Measurements from ENCODE around the gene GJD3. TPM values are rescaled to one million over a fixed set of nuclear protein-coding genes. Genes with fewer than 3 reads are reported as not detected.

The GJD3 gene
- total RNA-seq, 4 donors from 2014 or later = 0.83 to 3.8 TPM; not detected in 2

DNA sequence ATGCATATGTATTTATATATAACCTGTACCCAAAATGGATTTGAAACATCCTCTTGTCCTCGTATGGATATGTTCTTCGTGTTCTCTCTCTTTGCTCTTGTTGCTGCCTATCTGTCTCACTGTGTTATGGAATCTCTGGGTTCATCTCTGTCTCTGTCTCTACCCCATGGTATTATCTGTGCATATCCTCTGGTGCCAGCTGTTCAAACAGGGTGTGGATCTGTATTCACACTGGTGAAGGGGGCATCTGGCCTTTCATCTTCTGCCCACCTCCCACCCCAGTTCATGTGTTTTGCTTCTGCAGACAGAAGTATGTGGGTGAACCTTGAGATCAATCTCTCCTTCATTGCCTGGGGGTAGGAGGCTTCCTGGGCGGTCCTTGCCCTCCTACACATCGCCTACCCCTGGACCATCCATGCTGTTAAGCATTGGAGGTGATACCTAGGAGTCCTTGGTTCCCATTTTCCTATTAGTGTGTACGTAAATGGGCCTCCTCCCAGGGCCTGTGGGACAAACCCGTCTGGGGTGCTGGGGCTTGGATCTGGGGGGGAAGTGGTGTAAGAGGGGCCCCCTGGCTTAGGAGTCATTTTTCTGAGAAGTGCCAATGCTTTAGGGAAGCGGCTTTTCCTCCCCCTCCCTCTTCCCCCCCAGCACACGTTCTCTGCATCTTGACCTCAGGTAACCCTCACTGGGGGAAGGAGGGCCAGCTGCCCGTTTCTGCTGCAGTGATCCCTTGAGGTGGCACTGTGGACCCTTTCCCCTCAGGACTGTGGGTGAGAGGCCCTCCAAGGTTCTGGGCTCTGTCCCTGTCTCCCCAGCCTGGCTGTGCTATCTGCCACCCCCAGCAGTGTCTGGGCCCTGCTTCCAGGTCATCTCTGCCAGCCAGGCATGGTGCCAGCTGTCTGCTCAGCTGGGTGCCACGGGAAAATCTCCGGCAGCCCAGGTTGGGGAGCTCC lies 34.4 kb downstream of the GJD3 start:
- Histone ChIP-seq H3K27ac (peak overlapping the region; percentile 74 to 83), H3K4me3 (no peak overlapping the region), H3K27me3 (no peaks in the 10 kb centered on the region), H3K9me3 (no peaks in the 10 kb centered on the region), H3K36me3 (no peaks in the 10 kb centered on the region), H3K4me1 (peaks cover 39 to 68% of the 10 kb centered on the region in 2 donors)
- TF ChIP-seq POLR2A (IDR thresholded peaks at IDR 0.05) (no peak), CTCF (IDR thresholded peaks at IDR 0.05) (no peak)
- peak in 1 of 2 donors; percentile 43 for DNase-seq
- intact Hi-C loops (cut with DNase I; ENCODE audit: low total_unique reads) = no loop called here

DNA sequence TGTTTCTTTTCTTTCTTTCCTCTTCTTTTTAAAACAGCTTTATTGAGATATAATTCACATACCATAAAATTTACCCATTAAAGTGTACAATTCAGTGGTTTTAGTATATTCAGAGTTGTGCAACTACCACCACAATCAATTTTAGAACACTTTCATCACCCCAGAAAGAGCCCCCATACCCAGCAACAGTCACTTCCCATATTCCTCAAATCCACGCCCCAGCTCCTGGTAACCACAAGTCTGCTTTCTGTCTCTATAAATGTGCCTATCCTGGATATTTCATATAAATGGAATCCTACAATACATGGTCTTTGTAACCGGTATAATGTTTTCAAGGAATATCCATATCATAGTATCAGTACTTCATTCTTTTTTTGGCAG lies 36.2 kb downstream of the GJD3 start:
- Histone ChIP-seq H3K36me3 (no peaks in the 10 kb centered on the region), H3K4me3 (no peak overlapping the region), H3K4me1 (peaks cover 32 to 64% of the 10 kb centered on the region in 2 donors), H3K27ac (peak overlapping the region; percentile 83 to 95), H3K9me3 (no peaks in the 10 kb centered on the region), H3K27me3 (no peaks in the 10 kb centered on the region)
- intact Hi-C loops (cut with DNase I; ENCODE audit: low total_unique reads) = no loop called here
- no peak for TF ChIP-seq POLR2A (IDR thresholded peaks at IDR 0.05)
- TF ChIP-seq CTCF (IDR thresholded peaks at IDR 0.05) = no peak
- no peak for DNase-seq

DNA sequence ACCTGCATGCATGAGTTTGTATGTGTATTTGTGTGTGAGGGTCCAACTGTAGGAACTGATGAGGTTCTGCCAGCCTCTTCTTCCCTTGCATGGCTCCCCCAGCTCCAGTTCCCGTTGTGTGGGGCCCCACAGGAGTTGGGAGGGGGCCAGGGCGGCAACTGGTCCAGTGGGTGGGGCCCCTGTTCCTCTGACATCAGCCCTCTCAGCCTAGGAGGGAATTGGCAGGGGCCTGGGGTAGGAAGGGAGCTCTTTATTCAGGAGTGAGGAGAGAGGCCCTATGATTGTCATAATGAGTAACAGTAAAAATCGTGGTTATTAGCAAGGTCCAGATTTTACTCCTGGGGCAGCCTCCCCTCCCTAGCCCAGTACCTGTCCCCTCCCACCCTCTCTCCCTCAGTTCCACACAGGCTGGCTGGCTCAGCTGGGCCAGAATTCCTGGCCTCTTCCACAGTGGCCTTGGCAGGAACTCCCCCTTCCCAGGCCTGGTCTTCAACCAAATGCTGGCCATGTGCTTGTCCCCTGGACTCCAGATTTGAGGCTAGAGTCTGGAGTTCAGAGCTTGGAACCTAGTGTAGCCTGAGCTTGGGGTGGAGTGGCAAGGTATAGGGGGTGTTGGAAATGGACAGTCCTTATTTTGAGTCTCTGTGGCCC lies 36.7 kb downstream of the GJD3 start:
- Histone ChIP-seq H3K4me3 (no peak overlapping the region), H3K27ac (peak overlapping the region; percentile 83 to 95), H3K27me3 (no peaks in the 10 kb centered on the region), H3K36me3 (no peaks in the 10 kb centered on the region), H3K4me1 (peaks cover 32 to 65% of the 10 kb centered on the region in 2 donors), H3K9me3 (no peaks in the 10 kb centered on the region)
- TF ChIP-seq POLR2A (IDR thresholded peaks at IDR 0.05) (no peak), CTCF (IDR thresholded peaks at IDR 0.05) (no peak)
- peak in 1 of 2 donors; percentile 54 for DNase-seq
- intact Hi-C loops (cut with DNase I; ENCODE audit: low total_unique reads) = no loop called here

DNA sequence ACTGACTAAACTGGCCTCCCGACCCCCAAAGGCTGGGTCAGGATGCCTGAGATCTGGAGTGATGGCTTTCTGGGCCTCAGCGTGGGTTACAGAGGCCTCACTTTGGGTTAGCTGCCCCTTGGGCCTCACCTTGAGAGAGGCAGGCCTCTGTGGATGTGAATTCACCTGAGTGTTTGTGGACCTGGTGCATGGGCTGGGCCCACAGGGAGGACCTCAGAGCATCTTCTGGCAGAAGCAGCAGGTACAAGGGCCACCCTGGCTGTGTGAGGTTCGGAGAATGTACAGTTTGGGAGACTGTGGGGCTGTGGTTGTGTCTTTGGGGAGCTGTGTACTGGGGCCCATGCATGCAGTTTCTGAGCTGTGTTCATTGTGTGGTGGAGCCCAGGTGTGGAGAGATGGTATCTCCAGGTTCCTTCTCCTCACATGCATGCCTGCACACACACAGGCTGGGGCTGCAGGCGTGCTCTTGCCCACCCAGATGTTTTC lies 37.2 kb downstream of the GJD3 start:
- no peaks in the 10 kb centered on the region for H3K36me3 ChIP-seq
- DNase-seq = no peak
- peak overlapping the region; percentile 83 to 95 for H3K27ac ChIP-seq
- no peaks in the 10 kb centered on the region for H3K9me3 ChIP-seq
- no peak overlapping the region for H3K4me3 ChIP-seq
- no peak for TF ChIP-seq CTCF (IDR thresholded peaks at IDR 0.05)
- H3K4me1 ChIP-seq = peaks cover 29 to 65% of the 10 kb centered on the region in 2 donors
- intact Hi-C loops (cut with DNase I; ENCODE audit: low total_unique reads) = no loop called here
- no peaks in the 10 kb centered on the region for H3K27me3 ChIP-seq

- Histone ChIP-seq H3K36me3 (no peaks in the 10 kb centered on the region), H3K27me3 (no peaks in the 10 kb centered on the region), H3K9me3 (no peaks in the 10 kb centered on the region), H3K4me1 (peaks cover 28 to 68% of the 10 kb centered on the region in 2 donors), H3K27ac (peak overlapping the region; percentile 83 to 95), H3K4me3 (no peak overlapping the region)
- DNase-seq = peak in 1 of 2 donors; percentile 31
- intact Hi-C loops (cut with DNase I; ENCODE audit: low total_unique reads) = no loop called here
- no peak for TF ChIP-seq CTCF (IDR thresholded peaks at IDR 0.05)
- no peak for TF ChIP-seq POLR2A (IDR thresholded peaks at IDR 0.05)
These were observed 37.7 kb downstream of the GJD3 start for GRCh38 chr17:40326832-40327199.

Measured in uterus (tissue), 4 donors.